ENCODE measurements around the gene OCA2.

Gene OCA2

DNA sequence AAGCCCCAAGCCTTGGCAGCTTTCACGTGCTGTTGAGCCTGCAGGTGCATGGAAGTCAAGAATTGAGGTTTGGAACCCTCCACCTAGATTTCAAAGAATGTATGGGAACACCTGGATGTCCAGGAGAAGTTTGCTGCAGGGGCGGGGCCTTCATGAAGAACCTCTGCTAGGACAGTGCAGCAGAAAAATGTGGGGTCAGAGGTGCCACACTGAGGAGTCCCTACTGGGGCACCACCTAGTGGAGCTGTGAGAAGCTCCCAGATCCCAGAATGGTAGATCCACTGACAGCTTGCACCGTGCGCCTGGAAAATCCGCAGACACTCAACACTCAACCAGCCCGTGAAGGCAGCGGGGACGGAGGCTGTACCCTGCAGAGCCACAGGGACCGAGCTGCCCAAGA is 201.6 kb downstream of the OCA2 start:
- H3K27me3 ChIP-seq (ENCODE audit: insufficient read depth, low read length), result no peaks in the 10 kb centered on the region
- H3K9ac ChIP-seq (ENCODE audit: low read depth, low read length), result no peak overlapping the region
- H3K9me3 ChIP-seq (ENCODE audit: insufficient read depth, low read depth, low read length), result peaks cover 15% of the 10 kb centered on the region
- no peaks in the 10 kb centered on the region for H3K36me3 ChIP-seq (ENCODE audit: insufficient read depth, low read depth, low read length)
- no peak overlapping the region for H3K4me3 ChIP-seq (ENCODE audit: low read length)
- H3K27ac ChIP-seq (ENCODE audit: low read length), result no peak overlapping the region
- no peaks in the 10 kb centered on the region for H3K4me1 ChIP-seq (ENCODE audit: insufficient read depth, low read length)

DNA sequence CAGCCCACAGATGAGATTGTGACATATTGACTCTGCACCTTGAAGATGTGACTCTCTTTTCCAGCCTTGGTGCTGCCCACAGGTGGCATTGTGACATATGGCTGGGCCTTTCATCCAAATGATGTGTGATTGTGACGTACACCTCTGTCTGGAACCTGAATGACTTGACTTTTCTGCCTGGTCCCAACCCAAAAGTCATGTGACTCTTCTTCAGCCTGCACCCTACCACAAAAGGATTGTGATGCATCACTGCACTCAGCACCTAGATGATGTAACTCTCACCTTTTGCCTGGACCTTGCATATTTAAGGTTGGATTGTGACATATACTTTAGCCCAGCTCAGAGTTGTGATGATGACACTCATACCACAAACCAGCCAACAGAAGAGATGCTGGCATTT is 204.5 kb downstream of the OCA2 start:
- no peak overlapping the region for H3K27ac ChIP-seq (ENCODE audit: low read length)
- H3K9me3 ChIP-seq (ENCODE audit: insufficient read depth, low read depth, low read length), result peaks cover 32% of the 10 kb centered on the region
- H3K4me1 ChIP-seq (ENCODE audit: insufficient read depth, low read length), result no peaks in the 10 kb centered on the region
- no peak overlapping the region for H3K9ac ChIP-seq (ENCODE audit: low read depth, low read length)
- H3K27me3 ChIP-seq (ENCODE audit: insufficient read depth, low read length), result no peaks in the 10 kb centered on the region
- H3K36me3 ChIP-seq (ENCODE audit: insufficient read depth, low read depth, low read length), result no peaks in the 10 kb centered on the region
- H3K4me3 ChIP-seq (ENCODE audit: low read length), result no peak overlapping the region

DNA sequence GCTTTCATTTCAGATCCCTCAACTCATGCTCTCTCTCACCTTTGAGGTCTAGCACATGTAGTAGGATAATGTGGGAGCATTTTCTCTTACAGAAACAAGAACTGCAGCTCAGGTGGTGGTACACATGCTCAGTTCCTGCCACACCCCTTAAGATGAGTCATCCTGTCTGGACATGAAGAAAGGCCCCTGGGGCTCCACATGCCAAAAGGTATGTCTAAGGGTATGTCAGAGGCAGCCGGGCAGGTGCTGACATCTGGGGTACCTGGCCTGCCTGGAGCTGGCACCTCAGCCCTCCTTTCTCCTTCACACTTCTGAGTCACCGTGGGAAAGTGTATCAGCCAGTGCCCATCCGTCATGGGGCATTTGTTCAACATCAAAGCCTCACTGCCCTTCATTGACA is 209.9 kb downstream of the OCA2 start:
- no peak overlapping the region for H3K4me3 ChIP-seq (ENCODE audit: low read length)
- no peaks in the 10 kb centered on the region for H3K27me3 ChIP-seq (ENCODE audit: insufficient read depth, low read length)
- H3K27ac ChIP-seq (ENCODE audit: low read length), result no peak overlapping the region
- no peaks in the 10 kb centered on the region for H3K4me1 ChIP-seq (ENCODE audit: insufficient read depth, low read length)
- peaks cover 48% of the 10 kb centered on the region for H3K9me3 ChIP-seq (ENCODE audit: insufficient read depth, low read depth, low read length)
- H3K9ac ChIP-seq (ENCODE audit: low read depth, low read length), result no peak overlapping the region
- H3K36me3 ChIP-seq (ENCODE audit: insufficient read depth, low read depth, low read length), result no peaks in the 10 kb centered on the region

DNA sequence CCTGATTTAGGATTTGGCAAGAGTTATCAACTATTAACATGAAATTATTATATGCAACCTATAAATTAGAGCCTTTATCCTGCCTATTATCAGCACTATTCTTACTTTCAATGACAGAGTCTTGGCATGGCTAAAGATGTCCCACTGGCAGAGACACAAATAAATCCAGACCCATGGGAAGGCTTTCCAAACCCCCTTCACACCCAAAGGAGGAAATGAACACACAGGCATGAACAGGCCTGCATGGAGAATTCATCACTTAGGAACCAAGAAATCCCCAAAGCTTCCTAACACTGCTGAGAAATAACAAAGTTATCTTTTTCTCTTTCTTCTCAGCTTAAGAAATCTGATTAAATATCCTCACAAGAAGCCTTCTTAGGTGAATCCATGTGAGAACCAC is 213.9 kb downstream of the OCA2 start:
- Histone ChIP-seq H3K9me3 (ENCODE audit: insufficient read depth, low read depth, low read length) (peaks cover 17% of the 10 kb centered on the region), H3K9ac (ENCODE audit: low read depth, low read length) (no peak overlapping the region), H3K27ac (ENCODE audit: low read length) (no peak overlapping the region), H3K27me3 (ENCODE audit: insufficient read depth, low read length) (no peaks in the 10 kb centered on the region), H3K4me3 (ENCODE audit: low read length) (no peak overlapping the region), H3K36me3 (ENCODE audit: insufficient read depth, low read depth, low read length) (no peaks in the 10 kb centered on the region), H3K4me1 (ENCODE audit: insufficient read depth, low read length) (no peaks in the 10 kb centered on the region)

DNA sequence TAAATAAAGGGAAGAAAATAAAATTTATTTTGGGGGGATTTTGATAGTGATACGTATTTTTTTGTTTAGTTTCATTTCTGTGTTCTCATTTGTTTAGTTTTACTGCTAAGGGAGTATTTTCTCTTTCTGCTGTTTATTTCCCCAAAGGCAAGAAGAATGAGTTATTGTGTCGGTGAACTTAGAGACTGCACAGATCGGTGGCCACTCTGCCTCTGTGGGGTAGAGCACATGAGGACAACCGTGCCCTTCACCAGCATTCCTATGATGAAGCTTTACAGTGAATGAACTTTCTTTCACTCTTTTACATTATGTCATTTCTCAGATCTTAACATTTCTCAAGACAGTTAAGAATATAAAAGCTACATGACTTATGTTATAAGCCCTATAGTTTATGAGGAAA is 214.4 kb downstream of the OCA2 start:
- H3K27ac ChIP-seq (ENCODE audit: low read length), result no peak overlapping the region
- H3K4me1 ChIP-seq (ENCODE audit: insufficient read depth, low read length), result no peaks in the 10 kb centered on the region
- H3K4me3 ChIP-seq (ENCODE audit: low read length), result no peak overlapping the region
- H3K9me3 ChIP-seq (ENCODE audit: insufficient read depth, low read depth, low read length), result peaks cover 17% of the 10 kb centered on the region
- H3K9ac ChIP-seq (ENCODE audit: low read depth, low read length), result no peak overlapping the region
- no peaks in the 10 kb centered on the region for H3K27me3 ChIP-seq (ENCODE audit: insufficient read depth, low read length)
- no peaks in the 10 kb centered on the region for H3K36me3 ChIP-seq (ENCODE audit: insufficient read depth, low read depth, low read length)

DNA sequence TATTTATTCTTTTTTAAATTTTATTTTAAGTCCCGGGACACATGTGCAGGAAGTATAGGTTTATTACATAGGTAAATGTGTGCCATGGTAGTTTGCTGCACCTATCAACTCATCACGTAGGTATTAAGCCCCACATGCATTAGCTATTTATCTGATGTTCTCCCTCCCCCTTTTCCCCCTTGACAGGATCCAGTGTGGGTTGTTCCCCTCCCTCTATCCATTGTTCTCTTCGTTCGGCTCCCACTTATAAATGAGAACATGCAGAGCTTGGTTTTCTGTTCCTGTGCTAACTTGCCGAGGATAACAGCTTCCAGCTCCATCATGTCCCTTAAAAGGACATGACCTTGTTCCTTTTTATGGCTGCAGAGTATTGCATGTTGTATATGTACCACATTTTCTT is 220.3 kb downstream of the OCA2 start:
- no peaks in the 10 kb centered on the region; the same call in 1 of the 2 replicates for H3K9me3 ChIP-seq (ENCODE audit: insufficient read depth, low read depth, low read length)
- no peaks in the 10 kb centered on the region for H3K36me3 ChIP-seq (ENCODE audit: insufficient read depth, low read depth, low read length)
- no peak overlapping the region for H3K4me3 ChIP-seq (ENCODE audit: low read length)
- H3K9ac ChIP-seq (ENCODE audit: low read depth, low read length), result no peak overlapping the region
- no peaks in the 10 kb centered on the region for H3K27me3 ChIP-seq (ENCODE audit: insufficient read depth, low read length)
- H3K4me1 ChIP-seq (ENCODE audit: insufficient read depth, low read length), result no peaks in the 10 kb centered on the region
- no peak overlapping the region for H3K27ac ChIP-seq (ENCODE audit: low read length)

DNA sequence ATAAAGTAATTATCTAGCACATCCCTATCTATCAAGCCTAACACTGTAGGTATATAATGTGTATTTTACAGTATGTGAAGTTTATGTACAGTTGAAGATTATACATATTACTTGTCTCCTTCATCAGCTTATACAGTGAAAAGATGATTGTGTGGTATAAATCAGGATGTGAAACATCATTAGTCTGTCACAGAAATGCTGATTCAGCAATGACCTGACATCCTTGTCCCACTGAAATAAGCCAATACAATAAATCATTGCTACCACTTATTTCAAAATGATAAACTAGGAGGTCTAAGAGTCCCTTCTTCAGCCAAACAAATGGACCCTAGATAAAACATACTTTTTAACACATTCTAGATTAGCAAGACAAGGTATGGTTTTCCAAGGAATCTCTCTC is 225.3 kb downstream of the OCA2 start:
- Histone ChIP-seq H3K9me3 (ENCODE audit: insufficient read depth, low read depth, low read length) (no peaks in the 10 kb centered on the region), H3K27ac (ENCODE audit: low read length) (no peak overlapping the region), H3K27me3 (ENCODE audit: insufficient read depth, low read length) (no peaks in the 10 kb centered on the region), H3K4me3 (ENCODE audit: low read length) (no peak overlapping the region), H3K9ac (ENCODE audit: low read depth, low read length) (no peak overlapping the region), H3K36me3 (ENCODE audit: insufficient read depth, low read depth, low read length) (no peaks in the 10 kb centered on the region), H3K4me1 (ENCODE audit: insufficient read depth, low read length) (no peaks in the 10 kb centered on the region)

DNA sequence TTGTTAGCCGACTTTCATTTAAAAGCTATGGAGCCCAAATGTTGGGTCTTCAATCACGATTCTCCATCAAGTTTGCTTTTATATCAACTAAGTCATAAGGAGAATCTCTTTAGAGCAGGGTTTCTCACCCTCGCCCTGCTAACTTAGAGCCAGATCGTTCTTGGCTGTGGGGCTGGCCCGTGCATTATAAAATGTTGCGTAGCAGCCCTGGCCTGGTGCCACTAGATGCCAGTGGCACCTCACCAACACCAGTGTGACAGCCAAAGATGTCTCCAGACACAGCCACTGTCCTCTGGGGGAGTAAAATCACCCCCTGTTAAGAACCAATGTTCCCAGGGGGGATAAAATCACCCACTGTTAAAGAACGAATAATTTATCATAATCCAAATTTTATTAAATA is 226.1 kb downstream of the OCA2 start:
- H3K4me3 ChIP-seq (ENCODE audit: low read length), result no peak overlapping the region
- H3K36me3 ChIP-seq (ENCODE audit: insufficient read depth, low read depth, low read length), result no peaks in the 10 kb centered on the region
- H3K9ac ChIP-seq (ENCODE audit: low read depth, low read length), result no peak overlapping the region
- H3K4me1 ChIP-seq (ENCODE audit: insufficient read depth, low read length), result peaks cover under 1% of the 10 kb centered on the region; the same call in 1 of the 2 replicates
- H3K9me3 ChIP-seq (ENCODE audit: insufficient read depth, low read depth, low read length), result no peaks in the 10 kb centered on the region
- no peak overlapping the region for H3K27ac ChIP-seq (ENCODE audit: low read length)
- H3K27me3 ChIP-seq (ENCODE audit: insufficient read depth, low read length), result no peaks in the 10 kb centered on the region

DNA sequence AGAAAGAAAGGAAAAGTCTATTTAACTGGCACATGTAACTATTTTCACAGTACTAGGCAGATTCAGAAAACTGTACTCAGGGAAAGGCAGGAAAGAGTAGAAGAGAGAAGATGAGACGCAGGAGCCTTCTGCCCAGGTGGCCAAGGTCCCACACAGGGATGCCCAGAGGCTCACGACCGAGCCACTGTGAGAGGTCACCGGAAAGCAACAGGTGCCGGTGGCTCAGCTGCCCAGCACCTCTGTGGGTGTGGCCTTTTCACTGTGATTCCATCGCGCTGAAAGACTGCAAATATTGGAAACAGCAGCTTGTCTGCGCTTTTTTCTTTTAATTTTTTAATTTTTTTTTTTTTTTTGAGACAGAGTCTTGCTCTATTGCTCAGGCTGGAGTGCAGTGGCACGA is 226.8 kb downstream of the OCA2 start:
- H3K9ac ChIP-seq (ENCODE audit: low read depth, low read length), result no peak overlapping the region
- H3K27me3 ChIP-seq (ENCODE audit: insufficient read depth, low read length), result no peaks in the 10 kb centered on the region
- H3K4me3 ChIP-seq (ENCODE audit: low read length), result no peak overlapping the region
- H3K4me1 ChIP-seq (ENCODE audit: insufficient read depth, low read length), result peaks cover 3% of the 10 kb centered on the region; the same call in 1 of the 2 replicates
- H3K36me3 ChIP-seq (ENCODE audit: insufficient read depth, low read depth, low read length), result no peaks in the 10 kb centered on the region
- no peaks in the 10 kb centered on the region for H3K9me3 ChIP-seq (ENCODE audit: insufficient read depth, low read depth, low read length)
- no peak overlapping the region for H3K27ac ChIP-seq (ENCODE audit: low read length)

DNA sequence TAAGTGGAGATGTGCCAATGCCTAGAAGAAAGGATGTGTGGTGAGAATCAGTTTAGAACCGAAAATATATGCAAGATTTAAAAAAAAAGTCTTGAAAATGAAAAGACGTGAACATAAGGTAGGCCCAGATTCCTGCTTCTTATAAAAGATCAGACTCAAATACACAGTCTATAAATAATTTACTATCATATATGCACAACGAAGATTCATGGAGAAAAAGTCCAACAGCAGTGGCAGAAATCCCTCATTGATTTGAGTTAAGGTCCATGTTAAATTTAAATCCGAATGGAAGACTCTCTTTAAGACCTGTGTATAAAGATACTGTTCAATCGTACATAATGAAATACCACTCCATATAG is 227.2 kb downstream of the OCA2 start:
- H3K9ac ChIP-seq (ENCODE audit: low read depth, low read length), result no peak overlapping the region
- no peaks in the 10 kb centered on the region for H3K27me3 ChIP-seq (ENCODE audit: insufficient read depth, low read length)
- H3K4me1 ChIP-seq (ENCODE audit: insufficient read depth, low read length), result peaks cover 3% of the 10 kb centered on the region; the same call in 1 of the 2 replicates
- H3K27ac ChIP-seq (ENCODE audit: low read length), result no peak overlapping the region
- H3K9me3 ChIP-seq (ENCODE audit: insufficient read depth, low read depth, low read length), result no peaks in the 10 kb centered on the region
- no peak overlapping the region for H3K4me3 ChIP-seq (ENCODE audit: low read length)
- H3K36me3 ChIP-seq (ENCODE audit: insufficient read depth, low read depth, low read length), result no peaks in the 10 kb centered on the region

DNA sequence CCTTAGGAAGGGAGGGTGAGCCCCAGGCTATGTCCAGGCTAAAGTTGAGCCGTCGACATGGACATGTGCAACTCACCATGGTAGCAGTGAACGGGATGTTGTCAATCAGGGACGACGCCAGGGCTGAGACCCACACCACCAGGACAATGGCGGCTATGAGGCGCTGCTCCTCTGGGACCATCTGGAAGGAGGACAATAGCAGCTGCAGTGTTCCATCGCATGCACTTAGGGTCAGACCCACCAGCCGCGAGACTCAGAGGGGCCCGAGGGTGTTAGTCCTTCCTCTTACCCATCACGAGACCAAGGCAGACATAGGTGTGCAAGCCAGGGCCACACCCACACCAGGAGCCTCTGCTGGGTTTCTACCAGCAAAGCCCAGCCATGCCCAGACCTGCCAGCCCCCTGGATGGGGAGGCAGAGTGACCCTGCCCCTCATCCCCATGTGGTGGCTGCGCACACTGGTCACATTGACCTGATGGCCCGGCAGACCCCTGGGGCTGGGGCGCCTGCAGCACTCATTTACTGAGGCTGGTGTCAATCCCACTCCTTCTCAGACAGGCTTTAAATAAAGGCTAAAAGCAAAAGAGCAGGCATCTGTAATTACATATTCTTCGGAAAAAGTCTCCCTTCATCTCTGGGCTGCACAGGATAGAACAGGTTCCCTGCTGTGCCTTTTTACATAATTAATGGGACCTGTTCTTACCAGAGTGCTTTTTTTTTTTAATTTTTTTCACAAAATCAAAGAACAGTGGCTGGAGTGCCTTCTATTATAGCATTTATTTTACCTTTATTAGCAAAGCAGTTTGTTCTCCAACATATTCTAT is 227.8 kb downstream of the OCA2 start:
- Histone ChIP-seq H3K9ac (ENCODE audit: low read depth, low read length) (no peak overlapping the region), H3K27ac (ENCODE audit: low read length) (no peak overlapping the region), H3K4me3 (ENCODE audit: low read length) (no peak overlapping the region), H3K4me1 (ENCODE audit: insufficient read depth, low read length) (peaks cover 3% of the 10 kb centered on the region; the same call in 1 of the 2 replicates), H3K9me3 (ENCODE audit: insufficient read depth, low read depth, low read length) (no peaks in the 10 kb centered on the region), H3K36me3 (ENCODE audit: insufficient read depth, low read depth, low read length) (no peaks in the 10 kb centered on the region), H3K27me3 (ENCODE audit: insufficient read depth, low read length) (no peaks in the 10 kb centered on the region)

DNA sequence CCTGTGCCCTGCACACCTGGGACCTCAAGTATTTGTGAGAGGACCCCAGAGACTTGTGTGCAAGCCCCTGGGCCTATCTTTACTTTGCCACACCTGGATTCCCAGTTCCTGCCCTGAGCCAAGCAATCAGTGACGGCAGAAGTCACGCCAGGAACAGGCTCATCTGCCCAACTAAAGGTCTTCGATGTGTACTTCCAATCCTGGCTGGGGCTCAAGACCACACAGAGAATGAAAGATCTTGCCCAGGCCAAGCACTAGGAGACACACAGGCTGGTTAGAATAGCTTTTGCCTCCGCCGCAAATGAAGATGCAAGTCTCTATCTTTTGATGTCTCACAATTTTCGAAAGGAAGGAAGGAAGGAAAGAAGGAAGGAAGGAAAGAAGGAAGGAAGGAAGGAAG is 228.8 kb downstream of the OCA2 start:
- Histone ChIP-seq H3K9ac (ENCODE audit: low read depth, low read length) (no peak overlapping the region), H3K27ac (ENCODE audit: low read length) (no peak overlapping the region), H3K4me3 (ENCODE audit: low read length) (no peak overlapping the region), H3K9me3 (ENCODE audit: insufficient read depth, low read depth, low read length) (no peaks in the 10 kb centered on the region), H3K27me3 (ENCODE audit: insufficient read depth, low read length) (no peaks in the 10 kb centered on the region), H3K4me1 (ENCODE audit: insufficient read depth, low read length) (peaks cover 3% of the 10 kb centered on the region; the same call in 1 of the 2 replicates), H3K36me3 (ENCODE audit: insufficient read depth, low read depth, low read length) (no peaks in the 10 kb centered on the region)
